GM18909 (cell line): ENCODE measurements around the gene KCND1.

Experiments
- ATAC-seq: cut with Tn5 transposase; IDR thresholded peaks from one replicate; pipeline ENCODE4 v1.9.1; 2021; ENCODE audit warnings: mild to moderate bottlenecking; ENCODE audit not compliant: unreplicated experiment, poor library complexity

Gene KCND1

GRCh38 chrX:48940404-48940955 lies 31.2 kb downstream of the KCND1 start:
- ATAC-seq, result no peak

GRCh38 chrX:48939524-48940228 lies 32.0 kb downstream of the KCND1 start:
- no peak for ATAC-seq

GRCh38 chrX:48938721-48939425 lies 32.8 kb downstream of the KCND1 start:
- ATAC-seq, result peak; percentile 60

- ATAC-seq, result peak; percentile 64
Measured at GRCh38 chrX:48937054-48937907, 34.4 kb downstream of the KCND1 start.

- ATAC-seq, result no peak
Measured at GRCh38 chrX:48936429-48937053, 35.1 kb downstream of the KCND1 start.

GRCh38 chrX:48935301-48935670 lies 36.4 kb downstream of the KCND1 start:
- ATAC-seq, result no peak

GRCh38 chrX:48934581-48935300 lies 36.9 kb downstream of the KCND1 start:
- no peak for ATAC-seq

- no peak for ATAC-seq
Measured at GRCh38 chrX:48933757-48934156, 37.9 kb downstream of the KCND1 start.

GRCh38 chrX:48927736-48928382 lies 43.8 kb downstream of the KCND1 start:
- no peak for ATAC-seq

- no peak for ATAC-seq
Measured at GRCh38 chrX:48927123-48927522, 44.5 kb downstream of the KCND1 start.

- ATAC-seq, result no peak
Measured at GRCh38 chrX:48924270-48924669, 47.4 kb downstream of the KCND1 start.

- ATAC-seq, result no peak
Measured at GRCh38 chrX:48923771-48924170, 47.9 kb downstream of the KCND1 start.

GRCh38 chrX:48920718-48921104 lies 50.9 kb downstream of the KCND1 start:
- ATAC-seq, result no peak

GRCh38 chrX:48919947-48920717 lies 51.5 kb downstream of the KCND1 start:
- no peak for ATAC-seq

- peak; percentile 11 for ATAC-seq
Measured at GRCh38 chrX:48919360-48919841, 52.2 kb downstream of the KCND1 start.

- peak; percentile 76 for ATAC-seq
Measured at GRCh38 chrX:48918643-48919340, 52.9 kb downstream of the KCND1 start, which contains the start of gene PIM2. Gene PIM2, minus strand, starts transcription at chrX:48919024. Its CDS starts 190 bp downstream, at chrX:48918834.

- no peak for ATAC-seq
Measured at GRCh38 chrX:48918301-48918642, 53.4 kb downstream of the KCND1 start.
